GM23338 (cell line): ENCODE results near the gene TSPAN32. TPM values are rescaled to one million over a fixed set of nuclear protein-coding genes. Genes with fewer than 3 reads are reported as not detected.

Source experiments
- ATAC-seq: fragments of 200-7000 bp; cut with Tn5 transposase; 3 replicates; pipeline ENCODE4 v1.9.1; 2020
- DNase-seq: peaks from one replicate; pipeline ENCODE4 v3.0.0-alpha.2; 2015; ENCODE audit warnings: low spot score
- H2AFZ ChIP-seq: fragments of 200-600 bp; sonication (generic); 2 replicates; pipeline ENCODE4 v1.8.0; 2016; ENCODE audit warnings: antibody characterized with exemption, mild to moderate bottlenecking, moderate library complexity
- H3F3A ChIP-seq: fragments of 200-600 bp; sonication (generic); replicated peaks from 2 replicates; pipeline ENCODE4 v1.8.0; 2017; ENCODE audit warnings: antibody characterized with exemption, mixed run types, low read depth
- H3K27ac ChIP-seq: fragments of 200-600 bp; sonication (generic); 2 replicates; pipeline ENCODE4 v1.6.1; 2016; ENCODE audit warnings: low read depth
- H3K27me3 ChIP-seq: fragments of 200-600 bp; sonication (generic); 2 replicates; pipeline ENCODE4 v1.8.0; 2016; ENCODE audit warnings: mild to moderate bottlenecking, mixed run types, moderate library complexity; ENCODE audit not compliant: insufficient read depth
- H3K36me3 ChIP-seq: fragments of 200-600 bp; sonication (generic); 2 replicates; pipeline ENCODE4 v1.8.0; 2016; ENCODE audit warnings: mild to moderate bottlenecking; ENCODE audit not compliant: insufficient read depth
- H3K4me1 ChIP-seq: fragments of 200-600 bp; sonication (generic); 2 replicates; pipeline ENCODE4 v1.8.0; 2016; ENCODE audit warnings: mild to moderate bottlenecking, moderate library complexity; ENCODE audit not compliant: insufficient read depth
- H3K4me2 ChIP-seq: fragments of 200-600 bp; sonication (generic); 2 replicates; pipeline ENCODE4 v1.7.1; 2017; ENCODE audit warnings: mixed run types
- H3K4me3 ChIP-seq: fragments of 200-600 bp; sonication (generic); 2 replicates; pipeline ENCODE4 v1.6.1; 2016; ENCODE audit warnings: mixed run types
- H3K79me2 ChIP-seq: fragments of 200-600 bp; sonication (generic); replicated peaks from 2 replicates; pipeline ENCODE4 v1.8.0; 2017; ENCODE audit warnings: mild to moderate bottlenecking; ENCODE audit not compliant: insufficient read depth
- H3K9me2 ChIP-seq: fragments of 200-600 bp; sonication (generic); 2 replicates; pipeline ENCODE4 v1.8.0; 2017; ENCODE audit not compliant: insufficient read depth
- H4K20me1 ChIP-seq: fragments of 200-600 bp; sonication (generic); replicated peaks from 2 replicates; pipeline ENCODE4 v1.8.0; 2017; ENCODE audit warnings: mild to moderate bottlenecking; ENCODE audit not compliant: insufficient read depth
- H3K27ac Mint-ChIP-seq: 2 replicates; pipeline ENCODE4 v1.8.0; 2020; ENCODE audit warnings: inconsistent platforms, mild to moderate bottlenecking, moderate library complexity, mixed read lengths
- H3K27me3 Mint-ChIP-seq: 3 replicates; pipeline ENCODE4 v1.8.0; 2022; ENCODE audit warnings: low read depth, mild to moderate bottlenecking, moderate library complexity, mixed read lengths, inconsistent platforms; ENCODE audit not compliant: insufficient read depth, poor library complexity
- H3K36me3 Mint-ChIP-seq: 3 replicates; pipeline ENCODE4 v1.8.0; 2021; ENCODE audit warnings: low read depth, mild to moderate bottlenecking, inconsistent platforms, moderate library complexity, mixed read lengths
- H3K4me1 Mint-ChIP-seq: 3 replicates; pipeline ENCODE4 v1.8.0; 2020; ENCODE audit warnings: mild to moderate bottlenecking, inconsistent platforms, mixed read lengths
- H3K4me3 Mint-ChIP-seq: 3 replicates; pipeline ENCODE4 v1.8.0; 2021; ENCODE audit warnings: moderate library complexity, mild to moderate bottlenecking, inconsistent platforms, mixed read lengths
- H3K9me3 Mint-ChIP-seq: 3 replicates; pipeline ENCODE4 v1.8.0; 2020; ENCODE audit warnings: moderate library complexity, mild to moderate bottlenecking, inconsistent platforms, mixed read lengths
- CREB1 ChIP-seq: fragments of 250-450 bp; sonication (Bioruptor Pico); IDR thresholded peaks from 2 replicates; pipeline ENCODE4 v1.5.0; 2020; ENCODE audit warnings: low read depth, mild to moderate bottlenecking, moderate library complexity
- EZH2 ChIP-seq: fragments of 200-600 bp; sonication (generic); IDR thresholded peaks from one replicate; pipeline ENCODE4 v1.8.0; 2017; ENCODE audit warnings: antibody characterized with exemption, mild to moderate bottlenecking, low read depth; ENCODE audit not compliant: unreplicated experiment
- JUNB ChIP-seq: IDR thresholded peaks from one replicate; pipeline ENCODE4 v1.6.1; 2016; ENCODE audit warnings: antibody characterized with exemption; ENCODE audit not compliant: unreplicated experiment
- NANOG ChIP-seq: IDR thresholded peaks from 2 replicates; pipeline ENCODE4 v1.6.1; 2016; ENCODE audit warnings: antibody characterized with exemption, borderline replicate concordance
- POLR2AphosphoS5 ChIP-seq: IDR thresholded peaks from 2 replicates; pipeline ENCODE4 v1.6.1; 2016; ENCODE audit warnings: antibody characterized with exemption, low read depth
- STAT1 ChIP-seq: IDR thresholded peaks from one replicate; pipeline ENCODE4 v1.6.1; 2016; ENCODE audit warnings: antibody characterized with exemption; ENCODE audit not compliant: unreplicated experiment
- ZNF114 ChIP-seq: fragments of 250-450 bp; sonication (Bioruptor Pico); IDR thresholded peaks from 2 replicates; pipeline ENCODE4 v1.5.0; 2020; ENCODE audit warnings: mild to moderate bottlenecking, moderate library complexity
- ZNF331 ChIP-seq: fragments of 250-450 bp; sonication (Bioruptor Pico); IDR thresholded peaks from 2 replicates; pipeline ENCODE4 v1.5.0; 2020; ENCODE audit warnings: low read depth, mild to moderate bottlenecking, moderate library complexity
- polyA plus RNA-seq: library from polyadenylated mRNA; unstranded; fragments of >200 nt; fragmentation: Nextera tagmentation; extraction: Ambion mirVana; gene quantifications from 2 replicates; pipeline ENCODE4 v1.2.1, GENCODE V29; 2016
- total RNA-seq: library from RNA; depleted of rRNA; stranded (reverse); fragments of >200 nt; shearing (Covaris generic); gene quantifications from 2 replicates; pipeline ENCODE4 v1.2.3, GENCODE V29; 2014
- TF ChIP-seq, protein P1 (sequence below): IDR thresholded peaks from one replicate; pipeline ENCODE4 v1.6.1; 2018; ENCODE audit warnings: antibody characterized with exemption; ENCODE audit not compliant: unreplicated experiment
- TF ChIP-seq, protein P2 (sequence below): fragments of 250-450 bp; sonication (Bioruptor Pico); IDR thresholded peaks from 2 replicates; pipeline ENCODE4 v1.5.0; 2020; ENCODE audit warnings: mild to moderate bottlenecking, moderate library complexity
- TF ChIP-seq, protein P3 (sequence below): IDR thresholded peaks from 2 replicates; pipeline ENCODE4 v1.6.1; 2016; ENCODE audit warnings: antibody characterized with exemption
- TF ChIP-seq, protein P4 (sequence below), 2 experiments: fragments of 200-600 bp in 1 of 2; sonication (generic) in 1 of 2; conservative IDR thresholded peaks; 2 replicates each; pipeline versions ENCODE4 v1.5.1 to v1.6.1; 2016 to 2017; ENCODE audit warnings: antibody characterized with exemption in 2 of 2, low read depth in 2 of 2, mild to moderate bottlenecking in 2 of 2, moderate library complexity in 1 of 2

The TSPAN32 gene
- total and polyA plus RNA-seq, 2 experiments from 2014 or later: not detected

DNA sequence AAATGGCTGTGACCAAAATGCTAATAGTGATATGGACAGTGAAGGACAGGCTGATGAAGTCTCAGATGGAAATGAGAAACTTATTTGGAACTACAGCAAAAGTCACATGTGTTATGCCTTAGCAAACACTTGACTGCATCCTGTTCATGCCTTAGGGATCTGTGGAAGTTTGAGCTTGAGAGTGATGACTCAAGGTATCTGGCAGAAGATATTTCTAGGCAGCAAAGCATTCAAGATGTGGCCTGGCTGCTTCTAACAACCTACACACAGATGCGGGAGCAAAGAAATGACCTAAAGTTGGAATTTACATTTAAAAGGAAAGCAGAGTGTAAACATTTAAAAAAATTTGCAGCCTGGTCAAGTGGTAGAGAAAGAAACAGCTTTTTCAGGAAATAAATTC, 47.2 kb downstream of the TSPAN32 start:
- Mint-ChIP-seq H3K36me3 (peaks cover 14% of the 10 kb centered on the region; the same call in 2 of the 3 replicates), H3K27me3 (peaks cover 26% of the 10 kb centered on the region), H3K27ac (no peak overlapping the region), H3K4me1 (no peaks in the 10 kb centered on the region; the same call in 2 of the 3 replicates), H3K4me3 (no peak overlapping the region), H3K9me3 (peaks cover 60% of the 10 kb centered on the region)
- no peaks in the 10 kb centered on the region for H3F3A ChIP-seq
- ATAC-seq (no peak), DNase-seq (no peak)
- H3K4me3 ChIP-seq: no peak overlapping the region
- H3K79me2 ChIP-seq: no peaks in the 10 kb centered on the region
- H2AFZ ChIP-seq: no peak overlapping the region
- H3K27ac ChIP-seq: no peak overlapping the region
- H3K4me1 ChIP-seq: no peaks in the 10 kb centered on the region
- H3K9me2 ChIP-seq: no peaks in the 10 kb centered on the region
- peaks cover 3% of the 10 kb centered on the region for H3K36me3 ChIP-seq
- no peaks in the 10 kb centered on the region for H3K27me3 ChIP-seq
- no peaks in the 10 kb centered on the region for H4K20me1 ChIP-seq
- TF ChIP-seq NANOG (no peak), STAT1 (no peak), JUNB (no peak), POLR2AphosphoS5 (no peak), CREB1 (CRISPR knock-in tag) (no peak), ZNF331 (CRISPR knock-in tag) (no peak), EZH2 (no peak), ZNF114 (no peak)
- TF ChIP-seq, protein P1, sequence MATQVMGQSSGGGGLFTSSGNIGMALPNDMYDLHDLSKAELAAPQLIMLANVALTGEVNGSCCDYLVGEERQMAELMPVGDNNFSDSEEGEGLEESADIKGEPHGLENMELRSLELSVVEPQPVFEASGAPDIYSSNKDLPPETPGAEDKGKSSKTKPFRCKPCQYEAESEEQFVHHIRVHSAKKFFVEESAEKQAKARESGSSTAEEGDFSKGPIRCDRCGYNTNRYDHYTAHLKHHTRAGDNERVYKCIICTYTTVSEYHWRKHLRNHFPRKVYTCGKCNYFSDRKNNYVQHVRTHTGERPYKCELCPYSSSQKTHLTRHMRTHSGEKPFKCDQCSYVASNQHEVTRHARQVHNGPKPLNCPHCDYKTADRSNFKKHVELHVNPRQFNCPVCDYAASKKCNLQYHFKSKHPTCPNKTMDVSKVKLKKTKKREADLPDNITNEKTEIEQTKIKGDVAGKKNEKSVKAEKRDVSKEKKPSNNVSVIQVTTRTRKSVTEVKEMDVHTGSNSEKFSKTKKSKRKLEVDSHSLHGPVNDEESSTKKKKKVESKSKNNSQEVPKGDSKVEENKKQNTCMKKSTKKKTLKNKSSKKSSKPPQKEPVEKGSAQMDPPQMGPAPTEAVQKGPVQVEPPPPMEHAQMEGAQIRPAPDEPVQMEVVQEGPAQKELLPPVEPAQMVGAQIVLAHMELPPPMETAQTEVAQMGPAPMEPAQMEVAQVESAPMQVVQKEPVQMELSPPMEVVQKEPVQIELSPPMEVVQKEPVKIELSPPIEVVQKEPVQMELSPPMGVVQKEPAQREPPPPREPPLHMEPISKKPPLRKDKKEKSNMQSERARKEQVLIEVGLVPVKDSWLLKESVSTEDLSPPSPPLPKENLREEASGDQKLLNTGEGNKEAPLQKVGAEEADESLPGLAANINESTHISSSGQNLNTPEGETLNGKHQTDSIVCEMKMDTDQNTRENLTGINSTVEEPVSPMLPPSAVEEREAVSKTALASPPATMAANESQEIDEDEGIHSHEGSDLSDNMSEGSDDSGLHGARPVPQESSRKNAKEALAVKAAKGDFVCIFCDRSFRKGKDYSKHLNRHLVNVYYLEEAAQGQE: no peak
- TF ChIP-seq, protein P2, sequence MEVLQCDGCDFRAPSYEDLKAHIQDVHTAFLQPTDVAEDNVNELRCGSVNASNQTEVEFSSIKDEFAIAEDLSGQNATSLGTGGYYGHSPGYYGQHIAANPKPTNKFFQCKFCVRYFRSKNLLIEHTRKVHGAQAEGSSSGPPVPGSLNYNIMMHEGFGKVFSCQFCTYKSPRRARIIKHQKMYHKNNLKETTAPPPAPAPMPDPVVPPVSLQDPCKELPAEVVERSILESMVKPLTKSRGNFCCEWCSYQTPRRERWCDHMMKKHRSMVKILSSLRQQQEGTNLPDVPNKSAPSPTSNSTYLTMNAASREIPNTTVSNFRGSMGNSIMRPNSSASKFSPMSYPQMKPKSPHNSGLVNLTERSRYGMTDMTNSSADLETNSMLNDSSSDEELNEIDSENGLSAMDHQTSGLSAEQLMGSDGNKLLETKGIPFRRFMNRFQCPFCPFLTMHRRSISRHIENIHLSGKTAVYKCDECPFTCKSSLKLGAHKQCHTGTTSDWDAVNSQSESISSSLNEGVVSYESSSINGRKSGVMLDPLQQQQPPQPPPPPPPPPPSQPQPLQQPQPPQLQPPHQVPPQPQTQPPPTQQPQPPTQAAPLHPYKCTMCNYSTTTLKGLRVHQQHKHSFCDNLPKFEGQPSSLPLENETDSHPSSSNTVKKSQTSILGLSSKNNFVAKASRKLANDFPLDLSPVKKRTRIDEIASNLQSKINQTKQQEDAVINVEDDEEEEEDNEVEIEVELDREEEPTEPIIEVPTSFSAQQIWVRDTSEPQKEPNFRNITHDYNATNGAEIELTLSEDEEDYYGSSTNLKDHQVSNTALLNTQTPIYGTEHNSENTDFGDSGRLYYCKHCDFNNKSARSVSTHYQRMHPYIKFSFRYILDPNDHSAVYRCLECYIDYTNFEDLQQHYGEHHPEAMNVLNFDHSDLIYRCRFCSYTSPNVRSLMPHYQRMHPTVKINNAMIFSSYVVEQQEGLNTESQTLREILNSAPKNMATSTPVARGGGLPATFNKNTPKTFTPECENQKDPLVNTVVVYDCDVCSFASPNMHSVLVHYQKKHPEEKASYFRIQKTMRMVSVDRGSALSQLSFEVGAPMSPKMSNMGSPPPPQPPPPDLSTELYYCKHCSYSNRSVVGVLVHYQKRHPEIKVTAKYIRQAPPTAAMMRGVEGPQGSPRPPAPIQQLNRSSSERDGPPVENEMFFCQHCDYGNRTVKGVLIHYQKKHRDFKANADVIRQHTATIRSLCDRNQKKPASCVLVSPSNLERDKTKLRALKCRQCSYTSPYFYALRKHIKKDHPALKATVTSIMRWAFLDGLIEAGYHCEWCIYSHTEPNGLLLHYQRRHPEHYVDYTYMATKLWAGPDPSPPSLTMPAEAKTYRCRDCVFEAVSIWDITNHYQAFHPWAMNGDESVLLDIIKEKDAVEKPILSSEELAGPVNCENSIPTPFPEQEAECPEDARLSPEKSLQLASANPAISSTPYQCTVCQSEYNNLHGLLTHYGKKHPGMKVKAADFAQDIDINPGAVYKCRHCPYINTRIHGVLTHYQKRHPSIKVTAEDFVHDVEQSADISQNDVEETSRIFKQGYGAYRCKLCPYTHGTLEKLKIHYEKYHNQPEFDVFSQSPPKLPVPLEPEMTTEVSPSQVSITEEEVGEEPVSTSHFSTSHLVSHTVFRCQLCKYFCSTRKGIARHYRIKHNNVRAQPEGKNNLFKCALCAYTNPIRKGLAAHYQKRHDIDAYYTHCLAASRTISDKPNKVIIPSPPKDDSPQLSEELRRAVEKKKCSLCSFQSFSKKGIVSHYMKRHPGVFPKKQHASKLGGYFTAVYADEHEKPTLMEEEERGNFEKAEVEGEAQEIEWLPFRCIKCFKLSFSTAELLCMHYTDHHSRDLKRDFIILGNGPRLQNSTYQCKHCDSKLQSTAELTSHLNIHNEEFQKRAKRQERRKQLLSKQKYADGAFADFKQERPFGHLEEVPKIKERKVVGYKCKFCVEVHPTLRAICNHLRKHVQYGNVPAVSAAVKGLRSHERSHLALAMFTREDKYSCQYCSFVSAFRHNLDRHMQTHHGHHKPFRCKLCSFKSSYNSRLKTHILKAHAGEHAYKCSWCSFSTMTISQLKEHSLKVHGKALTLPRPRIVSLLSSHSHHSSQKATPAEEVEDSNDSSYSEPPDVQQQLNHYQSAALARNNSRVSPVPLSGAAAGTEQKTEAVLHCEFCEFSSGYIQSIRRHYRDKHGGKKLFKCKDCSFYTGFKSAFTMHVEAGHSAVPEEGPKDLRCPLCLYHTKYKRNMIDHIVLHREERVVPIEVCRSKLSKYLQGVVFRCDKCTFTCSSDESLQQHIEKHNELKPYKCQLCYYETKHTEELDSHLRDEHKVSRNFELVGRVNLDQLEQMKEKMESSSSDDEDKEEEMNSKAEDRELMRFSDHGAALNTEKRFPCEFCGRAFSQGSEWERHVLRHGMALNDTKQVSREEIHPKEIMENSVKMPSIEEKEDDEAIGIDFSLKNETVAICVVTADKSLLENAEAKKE (CRISPR knock-in tag): no peak
- TF ChIP-seq, protein P3, sequence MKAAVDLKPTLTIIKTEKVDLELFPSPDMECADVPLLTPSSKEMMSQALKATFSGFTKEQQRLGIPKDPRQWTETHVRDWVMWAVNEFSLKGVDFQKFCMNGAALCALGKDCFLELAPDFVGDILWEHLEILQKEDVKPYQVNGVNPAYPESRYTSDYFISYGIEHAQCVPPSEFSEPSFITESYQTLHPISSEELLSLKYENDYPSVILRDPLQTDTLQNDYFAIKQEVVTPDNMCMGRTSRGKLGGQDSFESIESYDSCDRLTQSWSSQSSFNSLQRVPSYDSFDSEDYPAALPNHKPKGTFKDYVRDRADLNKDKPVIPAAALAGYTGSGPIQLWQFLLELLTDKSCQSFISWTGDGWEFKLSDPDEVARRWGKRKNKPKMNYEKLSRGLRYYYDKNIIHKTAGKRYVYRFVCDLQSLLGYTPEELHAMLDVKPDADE: no peak
- TF ChIP-seq, protein P4, sequence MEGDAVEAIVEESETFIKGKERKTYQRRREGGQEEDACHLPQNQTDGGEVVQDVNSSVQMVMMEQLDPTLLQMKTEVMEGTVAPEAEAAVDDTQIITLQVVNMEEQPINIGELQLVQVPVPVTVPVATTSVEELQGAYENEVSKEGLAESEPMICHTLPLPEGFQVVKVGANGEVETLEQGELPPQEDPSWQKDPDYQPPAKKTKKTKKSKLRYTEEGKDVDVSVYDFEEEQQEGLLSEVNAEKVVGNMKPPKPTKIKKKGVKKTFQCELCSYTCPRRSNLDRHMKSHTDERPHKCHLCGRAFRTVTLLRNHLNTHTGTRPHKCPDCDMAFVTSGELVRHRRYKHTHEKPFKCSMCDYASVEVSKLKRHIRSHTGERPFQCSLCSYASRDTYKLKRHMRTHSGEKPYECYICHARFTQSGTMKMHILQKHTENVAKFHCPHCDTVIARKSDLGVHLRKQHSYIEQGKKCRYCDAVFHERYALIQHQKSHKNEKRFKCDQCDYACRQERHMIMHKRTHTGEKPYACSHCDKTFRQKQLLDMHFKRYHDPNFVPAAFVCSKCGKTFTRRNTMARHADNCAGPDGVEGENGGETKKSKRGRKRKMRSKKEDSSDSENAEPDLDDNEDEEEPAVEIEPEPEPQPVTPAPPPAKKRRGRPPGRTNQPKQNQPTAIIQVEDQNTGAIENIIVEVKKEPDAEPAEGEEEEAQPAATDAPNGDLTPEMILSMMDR (conservative IDR thresholded peaks at IDR 0.05; ENCODE audit: low read depth in 2 of 2): no peak
- no peak overlapping the region for H3K4me2 ChIP-seq
